NCI-H2227 treated with DMSO at 0.1 percent for 48 hours (cell line): Measurements from ENCODE around the gene OLFM1.
"Not testable (repeated sequence)": the region's sequence is repeated elsewhere in the genome, so short reads cannot be mapped to it uniquely, and the experiment has no call there.

ENCODE experiments used
- DNase-seq: peaks from one replicate; lab custom pipeline; 2025; lab: John Stamatoyannopoulos, UW

OLFM1 gene

DNA sequence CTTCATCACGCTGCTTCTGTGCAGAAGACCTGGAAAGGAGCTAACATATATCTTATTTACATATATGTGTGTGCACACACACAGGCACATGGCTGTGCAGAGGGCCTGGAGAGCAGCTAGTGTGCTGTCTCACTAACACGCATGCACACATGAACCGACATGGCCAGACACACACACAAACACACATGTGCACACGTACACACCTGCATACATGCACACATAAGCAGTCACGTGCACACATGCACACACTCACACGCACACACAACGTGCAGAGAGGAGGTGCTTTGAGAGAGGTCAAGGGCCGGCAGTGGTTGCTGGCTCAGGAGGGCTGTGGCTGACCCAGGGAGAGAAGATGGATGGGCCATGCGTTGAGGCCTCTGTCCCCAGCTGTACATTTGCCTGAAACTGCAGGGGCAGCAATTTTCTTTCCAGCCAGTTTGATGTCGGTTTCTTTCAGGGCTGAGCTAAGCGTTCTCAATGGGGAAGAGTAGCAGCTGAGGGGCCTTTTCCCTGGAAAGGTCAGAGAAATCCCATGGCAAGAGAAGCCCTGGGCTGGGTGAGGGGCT, 66.7 kb downstream of the OLFM1 start:
- peak; percentile 10 for DNase-seq

DNA sequence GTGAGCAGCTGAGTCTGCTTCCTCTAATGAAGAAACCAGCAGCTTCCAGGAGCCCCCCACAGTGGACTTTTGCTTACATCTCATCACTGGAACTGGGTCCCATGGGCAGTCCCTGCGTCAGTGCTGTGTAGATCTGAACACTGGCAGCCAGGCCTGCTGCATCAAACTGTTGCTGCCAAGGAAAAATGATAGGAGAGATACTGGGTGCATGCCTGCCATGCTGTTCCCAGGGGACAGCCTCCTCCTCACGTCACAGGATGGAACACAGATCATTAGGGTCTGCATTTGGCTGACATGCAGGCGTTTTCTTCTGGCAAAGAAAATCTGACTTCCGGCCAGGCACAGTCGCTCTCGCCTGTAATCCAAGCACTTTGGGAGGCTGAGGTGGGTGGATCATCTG, 67.9 kb downstream of the OLFM1 start:
- DNase-seq: no peak

DNA sequence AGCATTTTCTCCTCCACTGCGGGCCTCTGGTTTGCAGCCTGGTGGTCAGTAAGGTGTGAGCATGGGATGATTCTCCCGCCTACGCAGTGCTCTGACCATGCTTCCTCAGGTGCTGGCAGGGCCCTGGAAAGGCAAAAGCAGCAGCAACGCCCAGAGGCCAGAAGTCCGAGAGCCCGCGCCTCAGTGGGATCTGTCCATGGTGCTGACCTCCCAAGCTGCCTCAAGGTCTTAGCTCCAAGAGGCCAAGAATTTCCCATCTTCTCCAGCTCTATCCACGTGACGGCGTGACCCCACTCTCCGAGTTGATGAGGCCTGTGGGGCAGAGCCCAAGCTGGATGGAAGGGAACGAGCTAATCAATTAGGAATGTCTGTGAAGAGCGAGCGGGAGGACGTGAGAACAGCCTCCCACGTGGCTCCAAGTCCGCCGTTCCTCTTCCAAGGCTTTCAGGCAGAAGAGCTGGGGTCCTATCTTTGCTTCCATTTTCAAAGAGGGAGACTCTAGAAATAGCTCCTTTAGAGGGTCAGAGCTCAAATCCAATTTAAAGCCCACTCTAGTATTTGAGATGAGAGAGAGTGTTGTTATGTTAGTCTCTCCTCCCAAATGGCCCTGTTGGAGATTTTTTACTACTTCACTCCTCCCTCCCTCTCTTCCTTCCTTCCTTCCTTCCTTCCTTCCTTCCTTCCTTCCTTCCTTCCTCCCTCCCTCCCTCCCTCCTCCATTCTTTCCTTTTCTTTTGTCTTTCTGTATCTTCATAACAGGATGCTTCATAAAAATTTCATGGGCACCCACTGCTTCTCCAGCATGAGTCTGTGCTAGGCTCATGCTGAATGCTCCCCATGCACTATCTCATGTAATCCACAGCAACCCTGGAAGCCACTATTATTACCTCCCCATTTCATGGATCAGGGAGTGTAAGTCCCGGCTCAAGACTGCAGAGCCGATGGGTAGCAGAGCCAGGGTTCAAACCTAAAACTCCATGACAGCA, 69.3 kb downstream of the OLFM1 start:
- DNase-seq: no peak

DNA sequence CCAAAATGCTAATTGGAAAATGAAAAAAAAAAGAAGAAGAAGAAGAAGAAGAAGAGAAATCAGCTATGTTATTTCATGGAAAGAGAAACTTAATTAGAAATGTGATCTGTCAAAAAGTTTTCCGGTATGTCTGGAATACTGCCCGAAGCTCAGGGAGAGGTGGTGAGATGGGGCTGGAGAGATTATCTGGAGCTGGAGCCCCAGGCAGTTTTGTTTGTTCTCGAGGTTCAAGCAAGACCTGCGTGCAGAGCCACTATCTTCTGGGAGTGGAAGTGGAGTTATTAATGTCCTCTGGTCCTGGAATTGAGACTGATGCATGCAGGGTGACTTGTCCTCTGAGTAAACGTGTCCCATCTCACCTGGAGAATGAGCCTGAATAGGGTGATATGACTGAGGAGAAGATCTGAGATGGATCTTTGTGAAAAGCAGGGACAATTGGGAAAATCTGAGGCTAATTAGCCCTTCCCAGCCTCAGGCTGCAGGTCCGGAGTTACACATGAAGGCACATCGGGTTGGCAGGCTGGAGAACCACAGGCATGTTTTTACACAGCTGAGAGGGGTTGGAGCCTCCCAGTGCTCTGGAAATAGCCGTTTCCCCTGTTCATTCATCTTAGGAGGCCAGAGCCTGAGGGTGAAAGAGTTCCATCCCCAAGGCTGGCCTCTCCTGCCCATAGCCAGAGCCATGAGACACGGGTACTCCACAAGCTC, 70.5 kb downstream of the OLFM1 start:
- DNase-seq: no peak

DNA sequence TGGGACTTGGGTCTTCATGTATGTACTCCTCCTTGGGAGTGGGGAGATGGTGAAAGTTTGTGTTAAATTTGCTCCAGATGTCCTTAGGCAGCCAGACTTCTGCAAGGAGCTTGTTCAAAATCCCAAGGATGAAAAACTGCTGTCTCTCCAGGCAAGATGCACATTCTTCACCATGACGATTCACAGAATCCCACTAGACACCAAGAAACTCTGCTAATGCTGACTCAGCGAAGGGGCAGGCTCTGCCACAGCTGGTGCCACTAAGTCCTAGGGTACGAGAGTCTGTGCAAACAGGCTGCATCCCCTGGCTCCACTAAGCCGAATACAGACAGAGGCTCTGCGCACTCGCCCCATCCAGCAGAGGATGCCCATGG, 71.1 kb downstream of the OLFM1 start:
- DNase-seq: no peak

DNA sequence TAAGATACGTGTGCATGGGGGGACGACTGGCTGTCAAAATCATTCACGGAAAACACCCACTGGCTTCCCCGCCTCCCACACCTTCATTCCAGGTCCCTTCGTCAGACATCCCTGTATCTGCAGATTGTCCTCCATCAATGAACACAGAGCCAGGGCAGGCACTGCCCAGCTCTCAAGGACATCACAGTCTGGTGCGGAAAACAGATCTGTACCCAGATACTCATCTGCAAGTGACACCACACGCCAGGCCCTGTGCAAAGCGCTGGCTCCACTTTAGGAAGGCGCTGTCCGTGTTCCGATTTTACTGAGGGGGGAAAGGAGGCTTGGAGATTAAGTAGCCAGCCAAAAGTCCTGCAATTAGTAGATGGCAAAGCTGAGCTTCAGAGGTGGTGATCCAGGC, 72.3 kb downstream of the OLFM1 start:
- no peak for DNase-seq

DNA sequence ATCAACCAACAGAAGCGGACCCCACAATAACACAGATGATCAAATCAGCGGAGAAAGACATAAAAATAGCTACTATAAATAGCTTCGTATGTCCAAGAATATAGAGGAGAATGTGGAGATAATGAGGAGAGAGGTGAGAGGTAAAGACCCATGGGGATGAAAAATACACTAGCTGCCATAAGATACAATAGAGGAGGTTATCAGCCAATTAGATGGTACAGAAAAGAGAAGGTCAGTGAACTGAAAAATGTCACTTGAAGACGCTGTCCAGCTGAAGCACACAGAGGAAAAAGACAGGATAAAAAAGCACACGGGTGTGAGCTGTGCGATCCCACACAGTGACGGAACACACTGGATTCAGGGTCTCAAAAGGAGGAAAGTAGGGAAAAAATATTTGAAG, 73.4 kb downstream of the OLFM1 start:
- DNase-seq: no peak

DNA sequence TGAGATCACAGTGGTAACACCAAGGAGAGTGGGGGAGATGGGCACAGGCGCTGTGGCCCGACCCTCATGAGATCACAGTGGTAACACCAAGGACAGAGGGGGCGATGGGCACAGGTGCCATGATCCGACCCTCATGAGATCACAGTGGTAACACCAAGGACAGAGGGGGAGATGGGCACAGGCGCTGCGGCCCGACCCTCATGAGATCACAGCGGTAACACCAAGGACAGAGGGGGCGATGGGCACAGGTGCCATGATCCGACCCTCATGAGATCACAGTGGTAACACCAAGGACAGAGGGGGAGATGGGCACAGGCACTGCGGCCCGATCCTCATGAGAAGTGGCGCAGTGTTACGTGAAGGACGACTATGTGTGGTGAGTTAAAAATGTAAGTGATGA, 75.1 kb downstream of the OLFM1 start:
- DNase-seq: not testable (repeated sequence)

DNA sequence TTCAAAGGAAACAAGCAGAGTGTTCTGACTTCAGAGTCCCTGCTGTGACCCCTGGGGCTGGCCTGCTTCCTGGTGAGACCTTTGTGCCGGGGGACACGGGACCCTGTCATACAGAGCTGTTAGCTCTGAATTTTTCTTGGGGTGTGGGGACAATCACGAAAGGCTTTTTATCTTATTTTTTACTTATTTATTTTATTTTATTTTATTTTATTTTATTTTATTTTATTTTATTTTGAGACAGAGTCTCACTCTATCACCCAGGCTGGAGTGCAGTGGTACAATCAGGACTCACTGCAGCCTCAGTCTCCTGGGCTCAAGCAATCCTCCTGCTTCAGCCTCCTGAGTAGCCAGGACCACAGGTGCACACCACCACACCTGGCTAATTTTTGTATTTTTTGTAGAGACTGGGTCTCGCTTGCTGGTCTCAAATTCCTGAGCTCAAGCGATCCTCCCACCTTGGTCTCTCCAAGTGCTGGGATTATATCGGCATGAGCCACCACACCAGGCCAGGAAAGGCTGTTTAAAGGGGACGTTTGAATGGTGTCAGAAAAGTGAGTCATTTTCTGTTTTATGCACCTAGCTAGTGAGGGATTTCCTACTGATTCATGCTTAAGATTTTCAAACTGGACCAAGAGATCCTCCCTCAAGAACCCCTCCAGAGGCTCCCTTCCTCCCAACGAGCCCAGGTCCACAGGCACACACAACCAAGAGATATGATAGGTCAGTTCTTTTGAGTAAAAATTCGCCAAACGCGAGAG, 75.7 kb downstream of the OLFM1 start:
- no peak for DNase-seq

DNA sequence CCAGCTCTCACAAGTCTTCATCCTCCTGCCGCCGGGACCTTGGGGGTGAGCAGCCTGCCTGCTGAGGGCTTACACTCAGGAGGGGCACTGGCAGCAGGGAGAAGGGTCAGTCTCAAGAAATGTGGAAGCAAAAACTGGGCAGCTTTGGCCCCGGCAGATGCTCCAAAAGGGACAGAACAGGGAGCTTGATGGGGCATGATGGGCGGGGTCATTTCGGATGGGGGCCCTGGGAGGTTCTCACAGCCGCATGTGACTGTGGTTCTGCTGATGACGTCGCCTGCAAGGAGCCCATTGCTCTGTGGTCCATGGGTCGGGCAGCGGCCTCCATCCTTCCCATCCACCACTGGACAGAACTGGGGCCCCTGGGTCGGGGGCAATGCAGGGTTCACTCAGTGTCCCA, 76.6 kb downstream of the OLFM1 start:
- DNase-seq: no peak

DNA sequence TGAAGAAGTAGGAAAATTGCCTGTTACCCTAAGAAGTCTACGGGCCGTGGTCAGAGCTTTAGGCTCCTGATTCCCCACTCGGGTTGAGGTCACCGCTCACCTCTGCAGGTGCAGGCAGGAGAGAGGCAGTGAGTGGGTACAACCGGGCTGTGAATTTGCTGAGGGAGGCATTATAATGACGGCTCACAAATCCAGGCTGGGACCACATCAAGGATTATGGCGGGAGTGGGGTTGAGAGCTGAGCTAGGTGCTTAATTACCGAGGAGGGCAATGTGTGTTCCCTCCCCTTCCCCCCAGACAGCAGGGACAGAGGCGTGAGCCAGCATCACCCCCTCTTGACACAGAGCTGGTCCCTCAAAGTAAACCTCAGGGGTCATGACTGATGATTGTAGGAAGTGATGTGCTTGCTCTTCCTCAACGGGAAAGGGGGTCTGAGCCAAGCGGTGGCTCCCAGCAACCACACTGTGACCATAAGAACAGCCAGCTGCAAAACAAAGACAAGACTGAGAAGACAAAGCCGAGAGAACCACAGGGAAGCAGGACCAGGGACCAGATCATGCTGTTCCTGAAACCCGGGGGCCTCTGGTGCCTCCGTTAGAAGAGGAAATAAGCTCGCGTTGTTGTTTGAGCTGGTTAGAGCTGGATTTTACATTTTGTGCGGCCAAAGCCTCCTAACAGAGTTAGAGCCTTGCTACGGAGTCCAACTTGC, 77.7 kb downstream of the OLFM1 start:
- no peak for DNase-seq

DNA sequence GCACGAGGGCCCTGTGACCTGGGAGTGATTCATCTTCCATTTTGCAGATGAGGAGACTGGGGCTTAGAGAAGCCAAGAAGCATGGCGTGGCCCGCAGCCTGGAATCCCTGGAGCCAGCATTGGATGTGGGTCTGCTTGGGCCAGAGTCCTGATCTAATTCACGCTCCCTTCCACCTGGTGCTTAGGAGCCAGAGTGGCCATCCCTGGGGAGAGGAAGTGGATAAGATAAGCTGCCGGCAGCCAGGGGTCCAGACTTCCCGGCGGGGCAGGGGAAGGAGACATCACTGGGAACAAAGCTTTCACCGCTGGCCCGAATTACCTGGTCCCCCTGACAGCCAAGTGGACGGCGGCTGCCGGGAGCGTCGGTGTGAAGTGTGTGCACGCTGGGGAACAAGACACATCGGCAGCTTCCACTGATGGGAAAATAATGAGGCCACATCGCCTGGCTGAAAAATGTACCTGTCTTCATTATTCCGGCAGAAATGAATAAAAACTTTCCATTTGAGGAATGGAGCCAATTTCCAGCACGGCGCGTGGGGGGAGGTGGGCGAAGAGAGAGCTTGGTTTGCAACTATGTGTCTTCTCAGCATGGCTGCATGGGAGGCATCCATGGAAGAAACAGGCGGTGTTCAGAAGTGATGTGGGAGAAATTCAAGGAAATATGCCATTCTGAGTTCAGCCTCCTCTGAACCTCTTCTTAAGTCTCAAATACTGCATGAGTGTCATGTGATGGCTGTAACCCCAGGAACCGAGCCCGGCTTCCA, 78.5 kb downstream of the OLFM1 start:
- no peak for DNase-seq

DNA sequence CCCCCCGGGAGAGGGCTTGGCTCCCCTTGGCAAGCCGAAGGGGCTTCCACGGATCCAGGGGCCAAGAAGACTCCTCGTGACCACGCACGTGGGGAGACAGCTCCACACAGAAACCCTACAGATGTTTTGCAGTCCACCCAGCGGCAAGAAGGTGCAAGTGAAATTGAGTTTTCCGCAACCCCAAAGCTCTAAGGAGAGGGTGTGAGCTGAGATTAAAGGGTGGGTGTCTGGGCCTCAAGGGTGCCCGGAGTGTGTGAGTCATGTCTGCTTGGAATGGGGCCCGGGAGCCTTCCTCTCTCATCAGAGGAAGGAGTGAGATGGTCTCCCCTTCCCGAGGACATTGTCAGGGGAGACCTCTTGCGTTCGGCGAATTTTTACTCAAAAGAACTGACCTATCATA, 79.1 kb downstream of the OLFM1 start:
- DNase-seq: no peak

DNA sequence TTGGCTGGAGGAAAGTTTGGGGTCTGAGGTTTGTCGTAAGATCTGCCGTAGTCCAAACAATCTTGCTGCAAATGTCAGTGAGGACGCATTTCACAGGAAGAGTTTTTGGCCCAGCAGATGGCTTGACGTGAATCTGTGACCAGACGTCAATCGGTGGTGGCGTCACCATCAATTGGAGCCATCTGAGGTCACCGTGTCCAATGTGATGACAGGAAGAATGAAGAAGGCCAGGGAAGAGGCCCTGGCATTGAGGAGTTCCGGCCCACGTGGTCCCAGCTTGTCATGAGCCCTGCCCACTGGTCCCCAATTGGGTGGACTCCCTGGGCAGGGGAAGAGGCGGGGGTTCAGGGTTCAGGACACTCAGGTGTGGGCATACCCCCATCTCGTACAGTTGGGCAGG, 79.9 kb downstream of the OLFM1 start:
- no peak for DNase-seq

DNA sequence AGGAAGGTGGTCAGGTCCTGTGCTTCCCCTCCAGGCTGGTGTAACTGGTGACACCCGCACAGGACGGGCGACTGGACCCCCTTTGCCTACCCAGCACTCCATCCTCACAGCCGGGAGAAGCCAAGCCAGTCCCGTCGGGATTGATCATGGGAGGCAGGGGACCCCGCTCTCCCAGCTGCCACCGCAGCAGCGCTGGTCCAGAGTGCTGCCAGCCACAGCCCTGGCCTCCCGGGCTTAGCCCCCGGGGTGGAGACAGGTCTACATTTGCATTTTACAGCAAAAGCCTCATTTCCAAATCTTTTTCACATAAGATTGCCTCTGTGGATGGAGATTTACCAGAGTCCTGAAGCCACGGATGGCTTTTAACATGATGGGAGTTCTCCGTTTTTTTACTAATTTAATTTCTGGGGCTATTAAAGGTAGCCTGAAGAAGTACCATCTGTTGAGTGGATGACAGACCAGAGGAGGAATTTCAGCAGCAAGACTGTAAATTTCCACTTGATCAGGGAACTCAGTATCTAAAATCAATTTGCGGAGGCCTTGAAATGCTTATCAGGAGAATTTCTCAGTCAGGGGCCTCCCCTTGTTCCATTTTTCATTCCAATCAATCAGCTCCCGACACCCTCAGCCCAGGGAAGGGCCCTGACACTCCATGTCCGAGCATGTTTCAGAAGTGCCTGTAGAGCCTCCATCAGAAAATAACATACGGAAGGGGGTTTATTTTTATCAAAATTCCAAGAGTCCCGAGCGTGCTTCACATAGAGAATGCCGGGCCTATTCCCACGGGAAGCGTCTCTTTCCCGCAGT, 80.6 kb downstream of the OLFM1 start:
- DNase-seq: no peak

DNA sequence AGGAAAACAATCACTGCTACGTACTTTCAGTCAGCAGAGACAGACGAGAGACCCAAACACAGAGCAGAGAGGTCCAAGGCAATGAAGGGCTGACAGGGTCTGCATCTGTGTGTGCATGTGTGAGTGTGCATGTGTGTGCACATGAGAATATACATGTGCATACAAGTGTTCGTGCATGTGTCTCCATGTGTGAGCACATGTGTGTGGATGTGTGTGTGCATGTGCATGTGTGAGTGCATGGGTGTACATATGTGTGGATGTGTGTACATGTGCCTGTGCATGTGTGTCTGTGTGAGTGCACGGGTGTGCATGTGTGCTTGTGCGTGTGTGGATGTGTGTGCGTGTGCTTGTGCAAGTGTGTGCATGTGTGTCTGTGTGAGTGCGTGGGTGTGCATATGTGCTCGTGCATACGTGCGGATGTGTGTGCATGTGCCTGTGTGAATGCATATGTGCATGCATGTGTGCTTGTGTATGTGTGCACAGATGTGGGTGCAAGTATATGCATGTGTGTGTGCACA, 82.3 kb downstream of the OLFM1 start:
- no peak for DNase-seq

DNA sequence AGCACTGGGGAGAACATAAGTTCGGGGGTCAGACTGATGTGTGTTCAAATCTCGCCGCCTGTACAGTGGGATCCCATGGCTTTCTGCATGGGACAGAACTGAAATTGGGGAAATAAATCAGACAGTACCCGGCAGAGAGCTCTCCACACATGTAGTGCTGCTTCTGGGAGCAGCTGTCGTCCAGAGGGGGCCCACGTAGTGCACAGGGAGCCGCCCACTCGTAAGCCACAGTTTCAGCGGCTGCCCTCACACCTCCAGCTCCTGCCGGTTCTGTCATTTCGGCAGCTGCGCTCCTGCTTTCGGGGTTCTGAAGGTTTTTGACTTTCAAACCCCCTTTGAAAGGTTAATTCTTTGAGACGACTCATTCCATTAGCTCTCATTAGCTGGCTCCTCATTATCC, 83.1 kb downstream of the OLFM1 start:
- DNase-seq: no peak
